NCI-H1105 treated with DMSO at 0.1 percent for 48 hours (cell line): ENCODE results near the gene TMEM185A.
"Not testable (repeated sequence)": the region's sequence is repeated elsewhere in the genome, so short reads cannot be mapped to it uniquely, and the experiment has no call there.

Experiments used
- DNase-seq: peaks from one replicate; lab custom pipeline; 2025; lab: John Stamatoyannopoulos, UW

The TMEM185A gene

DNA sequence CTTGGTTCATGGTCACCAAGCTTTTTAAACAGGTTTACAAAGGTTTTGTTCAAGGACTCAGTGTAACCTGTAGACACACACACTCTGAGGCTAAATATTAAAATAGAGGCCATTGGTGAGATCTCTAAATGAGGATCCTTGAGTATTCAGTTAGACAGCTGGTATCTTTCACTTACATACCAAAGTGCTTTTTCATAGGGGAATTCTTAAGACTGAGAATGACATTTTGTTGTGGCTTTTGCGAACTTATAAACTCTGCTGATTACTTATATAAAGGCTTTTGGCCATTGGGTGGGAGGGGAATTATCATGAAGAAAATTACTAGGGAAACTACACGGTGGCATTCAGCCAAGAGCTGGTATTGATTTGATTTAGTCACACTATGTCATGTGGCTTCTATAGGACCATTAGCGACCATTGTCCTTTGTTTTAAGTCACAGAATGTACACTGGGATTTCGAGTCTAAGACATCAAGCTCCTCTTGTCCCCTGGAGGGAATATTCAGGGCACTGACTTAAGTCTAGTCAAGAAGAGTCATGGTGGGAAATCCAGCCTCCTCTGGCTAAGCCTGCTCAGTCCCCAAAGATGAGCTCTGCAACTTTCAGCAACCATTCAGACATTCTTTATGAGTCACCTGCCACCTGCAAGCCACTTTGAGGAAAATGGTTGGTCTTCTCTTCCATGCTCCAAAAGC is 80.2 kb downstream of the TMEM185A start:
- not testable (repeated sequence) for DNase-seq

DNA sequence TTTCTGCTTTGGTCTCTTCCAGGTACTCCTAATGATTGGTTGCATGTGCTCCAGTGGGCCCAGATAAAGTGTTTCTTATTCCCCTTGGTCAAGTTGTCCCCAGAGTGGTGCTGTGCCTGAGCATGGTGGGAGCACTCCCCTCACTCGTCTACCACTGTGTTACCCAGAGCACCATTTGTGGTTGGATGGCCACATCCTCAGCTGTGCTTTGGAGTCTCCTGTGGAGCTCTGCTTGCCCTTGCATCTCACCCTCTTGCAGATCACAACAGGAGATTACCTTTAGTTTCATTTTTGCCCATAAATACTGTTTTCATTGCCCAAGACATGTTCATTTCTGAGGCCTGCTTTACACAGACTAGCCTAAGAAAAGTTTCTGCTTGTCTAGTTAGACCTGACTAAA is 81.1 kb downstream of the TMEM185A start:
- not testable (repeated sequence) for DNase-seq

DNA sequence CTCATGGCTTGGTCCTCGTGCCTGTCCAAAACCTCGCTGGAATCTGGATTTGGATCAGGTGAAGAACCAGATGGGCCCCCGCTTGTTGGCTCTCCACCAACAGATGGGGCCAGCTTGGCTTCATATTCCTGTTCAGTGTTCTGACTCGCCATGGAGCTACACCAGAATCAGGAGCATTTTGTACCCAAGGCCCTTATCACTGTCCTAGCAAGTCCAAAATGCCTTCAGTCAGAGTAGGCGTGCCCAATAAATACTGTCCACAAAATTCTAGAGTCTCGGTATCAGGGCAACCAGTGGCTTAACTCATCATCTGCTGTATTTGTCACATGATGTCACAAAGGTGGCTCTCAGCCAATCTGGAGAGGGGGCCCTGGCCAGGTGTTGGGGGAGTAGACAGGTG is 81.9 kb downstream of the TMEM185A start, which contains the start of gene HSFX3:
Gene HSFX3, minus strand, starts transcription at position 224 of the 400 bp plus-strand sequence. Its CDS starts 72 bp downstream, at position 152.
- DNase-seq: not testable (repeated sequence)

DNA sequence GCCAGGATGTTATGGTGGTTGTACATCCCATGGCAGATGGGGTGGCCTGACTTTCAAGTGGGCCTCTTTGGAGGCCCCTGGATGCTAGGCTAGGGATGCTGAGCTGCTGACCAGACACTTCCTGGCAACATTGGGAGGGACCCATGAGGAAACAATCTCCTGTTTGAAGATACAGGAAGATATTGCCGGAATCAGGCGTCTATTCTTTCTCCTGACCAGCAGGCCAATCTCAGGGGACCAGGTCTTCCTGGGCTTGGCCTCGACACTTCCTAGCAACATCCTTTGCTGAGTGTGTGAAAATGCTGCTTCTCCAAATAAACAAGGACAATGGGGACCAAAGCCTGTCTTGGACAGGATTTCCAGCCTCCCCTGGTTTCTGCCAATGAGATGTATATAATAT is 83.8 kb downstream of the TMEM185A start:
- not testable (repeated sequence) for DNase-seq

DNA sequence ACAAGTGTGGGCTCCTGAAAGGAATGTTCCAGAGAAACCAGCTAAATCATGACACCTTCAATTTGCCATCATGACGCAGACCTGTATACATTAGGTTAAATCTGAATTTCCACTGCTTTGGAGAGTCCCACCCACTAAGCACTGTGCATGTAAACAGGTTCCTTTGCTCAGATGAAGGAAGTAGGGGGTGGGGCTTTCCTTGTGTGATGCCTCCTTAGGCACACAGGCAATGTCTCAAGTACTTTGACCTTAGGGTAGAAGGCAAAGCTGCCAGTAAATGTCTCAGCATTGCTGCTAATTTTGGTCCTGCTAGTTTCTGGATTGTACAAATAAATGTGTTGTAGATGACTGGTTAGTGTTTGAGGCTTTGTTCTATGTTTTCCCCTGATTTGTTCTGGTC is 84.6 kb downstream of the TMEM185A start:
- not testable (repeated sequence) for DNase-seq
